BLaER1 treated with 17β-estradiol and CSF1 and Interleukin-3, amounts not matched to agents 10 nM and 100 nM (cell line): Measurements from ENCODE around the gene SRRM4.

Source experiments
- H3K27ac ChIP-seq, 11 experiments: shearing (Covaris generic); formaldehyde crosslinking; 2 replicates each; pipeline ENCODE4 v1.8.1; 2022
- H3K27me3 ChIP-seq, 11 experiments: shearing (Covaris generic); formaldehyde crosslinking; 2 replicates each; pipeline ENCODE4 v1.8.1; 2022
- H3K36me3 ChIP-seq, 11 experiments: shearing (Covaris generic); formaldehyde crosslinking; 2 replicates each; pipeline ENCODE4 v1.8.1; 2022
- H3K4me1 ChIP-seq, 10 experiments: shearing (Covaris generic); formaldehyde crosslinking; 2 replicates each; pipeline ENCODE4 v1.8.1; 2022
- H3K4me2 ChIP-seq, 11 experiments: shearing (Covaris generic); formaldehyde crosslinking; 2 replicates each; pipeline ENCODE4 v1.8.1; 2022
- H3K4me3 ChIP-seq, 10 experiments: shearing (Covaris generic); formaldehyde crosslinking; 2 replicates each; pipeline ENCODE4 v1.8.1; 2022
- H3K9ac ChIP-seq, 11 experiments: shearing (Covaris generic); formaldehyde crosslinking; 2 replicates each; pipeline ENCODE4 v1.8.1; 2022
- H3K9me3 ChIP-seq, 11 experiments: shearing (Covaris generic); formaldehyde crosslinking; replicated peaks in 1 of 11; 2 replicates each; pipeline ENCODE4 v1.8.1; 2022
- H4K20me1 ChIP-seq, 11 experiments: shearing (Covaris generic); formaldehyde crosslinking; 2 replicates each; pipeline ENCODE4 v1.8.1; 2022
- Cebpa-rat ChIP-seq, 11 experiments: shearing (Covaris generic); IDR thresholded peaks; 2 replicates each; pipeline ENCODE4 v1.8.1; 2022

SRRM4 gene

DNA sequence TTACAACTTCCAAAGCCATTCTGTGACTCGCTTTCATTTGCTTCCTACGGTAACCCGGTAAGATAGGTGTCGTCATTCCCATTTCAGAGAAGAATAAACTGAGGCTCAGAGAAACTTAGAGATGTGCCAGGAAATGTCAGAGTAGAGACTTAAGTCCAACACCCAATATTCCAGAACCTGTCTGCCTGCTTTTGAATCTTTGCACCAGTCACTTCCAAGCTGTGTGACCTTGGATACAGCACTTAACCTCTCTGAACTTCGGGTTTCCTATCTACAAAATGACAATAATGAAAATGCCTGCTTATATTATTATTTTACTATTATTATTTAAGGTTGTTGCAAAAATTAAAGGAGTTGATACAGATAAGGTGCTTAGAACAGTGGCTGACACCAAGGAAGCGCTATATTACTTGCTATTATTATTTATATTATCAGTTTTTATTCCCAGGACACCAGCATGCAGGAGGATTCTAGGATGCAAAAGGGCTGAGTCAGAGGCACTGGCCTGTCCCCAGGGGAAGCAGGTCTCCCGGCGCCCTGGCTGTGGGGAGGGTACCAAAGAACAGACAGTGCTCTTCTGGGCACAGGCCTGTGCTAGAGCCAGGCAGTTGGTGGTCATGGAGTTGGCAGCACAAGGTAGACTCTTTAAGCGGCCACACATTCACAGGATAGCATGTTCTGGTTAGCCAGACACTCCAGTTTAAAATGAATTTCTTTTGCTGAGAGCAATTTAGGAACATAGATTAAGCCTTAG lies 202.8 kb downstream of the SRRM4 start:
- H4K20me1 ChIP-seq, result no peaks in the 10 kb centered on the region

GRCh38 chr12:119195256-119195655 lies 213.9 kb downstream of the SRRM4 start:
- Histone ChIP-seq H3K4me3 (no peak overlapping the region), H3K9ac (no peak overlapping the region), H3K36me3 (no peaks in the 10 kb centered on the region), H3K4me2 (no peak overlapping the region), H4K20me1 (no peaks in the 10 kb centered on the region), H3K27me3 (no peaks in the 10 kb centered on the region), H3K4me1 (no peaks in the 10 kb centered on the region), H3K27ac (no peak overlapping the region), H3K9me3 (peaks cover 0 to 15% (median 9%) of the 10 kb centered on the region in 11 experiments; a peak in 12 of 22 replicates)
- TF ChIP-seq Cebpa-rat (IDR thresholded peaks at IDR 0.05), result no peak

More for the DNA sequence above, 202.8 kb downstream of the SRRM4 start:
- peaks cover 0 to 23% (median 0%) of the 10 kb centered on the region in 10 experiments; a peak in 4 of 20 replicates for H3K4me1 ChIP-seq
- no peak for TF ChIP-seq Cebpa-rat (IDR thresholded peaks at IDR 0.05)
- no peak overlapping the region for H3K9ac ChIP-seq
- no peak overlapping the region for H3K4me2 ChIP-seq
- no peaks in the 10 kb centered on the region for H3K36me3 ChIP-seq
- H3K9me3 ChIP-seq, result no peaks in the 10 kb centered on the region
- H3K27me3 ChIP-seq, result peaks cover 0 to 1% (median 0%) of the 10 kb centered on the region in 11 experiments; a peak in 1 of 22 replicates
- no peak overlapping the region; a peak in 1 of 22 replicates for H3K27ac ChIP-seq
- no peak overlapping the region for H3K4me3 ChIP-seq

DNA sequence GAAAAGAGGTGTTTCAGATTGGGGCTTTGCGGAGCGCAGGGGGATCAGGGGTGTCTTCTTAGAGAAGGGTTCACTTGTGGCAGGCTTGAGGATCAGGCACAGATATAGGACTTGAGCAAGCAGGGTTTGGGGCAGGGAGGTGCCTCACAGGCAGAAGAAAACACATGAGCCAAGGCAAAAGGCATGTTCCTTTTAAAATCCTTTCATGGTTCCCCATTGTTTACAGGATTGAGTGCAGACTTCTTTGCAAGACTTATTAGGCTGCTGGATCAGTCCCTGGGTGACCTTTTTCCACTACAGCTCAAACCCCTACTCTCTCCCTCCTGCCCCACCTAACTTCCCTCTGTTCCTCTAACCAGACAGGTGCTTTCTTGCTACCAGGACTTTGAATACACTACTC lies 217.1 kb downstream of the SRRM4 start:
- H3K9ac ChIP-seq, result no peak overlapping the region
- no peaks in the 10 kb centered on the region for H3K4me1 ChIP-seq
- H3K27me3 ChIP-seq, result no peaks in the 10 kb centered on the region
- no peak overlapping the region for H3K4me2 ChIP-seq
- no peak for TF ChIP-seq Cebpa-rat (IDR thresholded peaks at IDR 0.05)
- H4K20me1 ChIP-seq, result no peaks in the 10 kb centered on the region
- H3K27ac ChIP-seq, result no peak overlapping the region
- H3K4me3 ChIP-seq, result no peak overlapping the region
- 0 out of 22 replicates have a peak, but pooled peaks cover 0 to 4% (median 0%) of the 10 kb centered on the region in 11 experiments for H3K9me3 ChIP-seq
- H3K36me3 ChIP-seq, result no peaks in the 10 kb centered on the region

- H3K27me3 ChIP-seq, result no peaks in the 10 kb centered on the region
- no peaks in the 10 kb centered on the region for H3K4me1 ChIP-seq
- no peak overlapping the region for H3K4me3 ChIP-seq
- H3K9me3 ChIP-seq, result no peaks in the 10 kb centered on the region
- no peak for TF ChIP-seq Cebpa-rat (IDR thresholded peaks at IDR 0.05)
- no peak overlapping the region for H3K9ac ChIP-seq
- no peak overlapping the region for H3K27ac ChIP-seq
- H4K20me1 ChIP-seq, result no peaks in the 10 kb centered on the region
- no peak overlapping the region for H3K4me2 ChIP-seq
- no peaks in the 10 kb centered on the region for H3K36me3 ChIP-seq
Observed at GRCh38 chr12:119200601-119201000, 219.3 kb downstream of the SRRM4 start.

GRCh38 chr12:119201789-119202543 lies 220.6 kb downstream of the SRRM4 start:
- H3K36me3 ChIP-seq, result no peaks in the 10 kb centered on the region
- H3K27me3 ChIP-seq, result no peaks in the 10 kb centered on the region
- H3K9me3 ChIP-seq, result no peaks in the 10 kb centered on the region
- no peak overlapping the region for H3K27ac ChIP-seq
- no peaks in the 10 kb centered on the region for H4K20me1 ChIP-seq
- no peak overlapping the region for H3K4me3 ChIP-seq
- no peak overlapping the region for H3K4me2 ChIP-seq
- no peak for TF ChIP-seq Cebpa-rat (IDR thresholded peaks at IDR 0.05)
- H3K4me1 ChIP-seq, result no peaks in the 10 kb centered on the region
- H3K9ac ChIP-seq, result no peak overlapping the region

DNA sequence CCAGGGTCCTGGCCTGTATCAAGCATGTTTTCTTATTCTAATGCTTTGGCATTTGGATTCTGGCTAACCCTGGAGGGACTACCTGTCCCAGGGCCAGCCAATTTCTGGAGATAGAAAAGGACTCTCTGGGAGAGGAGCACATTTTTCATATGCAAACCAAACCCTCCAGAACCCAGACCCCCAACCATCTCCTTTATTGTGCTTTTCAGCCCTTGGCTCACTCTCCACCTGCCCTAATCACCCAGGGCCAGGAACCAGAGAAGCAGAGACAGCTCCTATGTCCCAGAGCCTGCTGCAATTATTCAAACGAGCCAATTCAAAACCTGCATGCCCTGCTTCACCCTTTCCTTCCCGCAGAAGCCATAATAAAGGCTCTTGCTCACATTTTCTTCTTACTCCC lies 221.2 kb downstream of the SRRM4 start:
- no peak for TF ChIP-seq Cebpa-rat (IDR thresholded peaks at IDR 0.05)
- Histone ChIP-seq H3K27me3 (no peaks in the 10 kb centered on the region), H3K36me3 (no peaks in the 10 kb centered on the region), H3K4me3 (no peak overlapping the region), H4K20me1 (no peaks in the 10 kb centered on the region), H3K4me1 (no peaks in the 10 kb centered on the region), H3K4me2 (no peak overlapping the region), H3K9me3 (no peaks in the 10 kb centered on the region), H3K9ac (no peak overlapping the region), H3K27ac (no peak overlapping the region)

- Histone ChIP-seq H3K9ac (no peak overlapping the region), H3K4me1 (peaks cover 0 to 3% (median 0%) of the 10 kb centered on the region in 10 experiments; a peak in 1 of 20 replicates), H3K9me3 (no peaks in the 10 kb centered on the region), H4K20me1 (no peaks in the 10 kb centered on the region), H3K36me3 (no peaks in the 10 kb centered on the region), H3K4me2 (no peak overlapping the region), H3K27me3 (no peaks in the 10 kb centered on the region), H3K4me3 (no peak overlapping the region), H3K27ac (no peak overlapping the region)
- no peak for TF ChIP-seq Cebpa-rat (IDR thresholded peaks at IDR 0.05)
Observed at GRCh38 chr12:119204131-119204530, 222.8 kb downstream of the SRRM4 start.

- H3K27ac ChIP-seq, result no peak overlapping the region
Observed at GRCh38 chr12:119204671-119205285, 223.4 kb downstream of the SRRM4 start.

GRCh38 chr12:119206348-119207062 lies 225.2 kb downstream of the SRRM4 start:
- Histone ChIP-seq H3K27me3 (no peaks in the 10 kb centered on the region), H3K4me1 (peaks cover 0 to 12% (median 0%) of the 10 kb centered on the region in 10 experiments; a peak in 1 of 20 replicates), H3K9me3 (no peaks in the 10 kb centered on the region), H3K4me3 (no peak overlapping the region), H3K4me2 (no peak overlapping the region), H3K27ac (no peak overlapping the region), H3K36me3 (no peaks in the 10 kb centered on the region), H4K20me1 (no peaks in the 10 kb centered on the region), H3K9ac (no peak overlapping the region)
- TF ChIP-seq Cebpa-rat (IDR thresholded peaks at IDR 0.05), result no peak

More at GRCh38 chr12:119204671-119205285, 223.4 kb downstream of the SRRM4 start:
- Histone ChIP-seq H3K9ac (no peak overlapping the region), H3K36me3 (no peaks in the 10 kb centered on the region), H3K9me3 (no peaks in the 10 kb centered on the region), H3K27me3 (no peaks in the 10 kb centered on the region), H4K20me1 (no peaks in the 10 kb centered on the region), H3K4me2 (no peak overlapping the region), H3K4me1 (peaks cover 0 to 7% (median 0%) of the 10 kb centered on the region in 10 experiments; a peak in 1 of 20 replicates), H3K4me3 (no peak overlapping the region)
- TF ChIP-seq Cebpa-rat (IDR thresholded peaks at IDR 0.05), result no peak
